Subcutaneous adipose tissue (tissue), 4 donors: ENCODE data around the gene FOXS1. TPM values are rescaled to one million over a fixed set of nuclear protein-coding genes. Genes with fewer than 3 reads are reported as not detected.

Experiments used
- CTCF ChIP-seq: fragments of 450-650 bp; IDR thresholded peaks from one replicate; pipeline ENCODE4 v1.5.1; 2016; ENCODE audit warnings: low read depth, mild to moderate bottlenecking, control low read depth, antibody characterized with exemption, moderate library complexity
- total RNA-seq, 4 donors: library from RNA; depleted of rRNA; stranded (reverse); fragments of >200 nt; gene quantifications; one replicate each; pipeline ENCODE4 v1.1.0, GENCODE V29; 2016

Gene FOXS1
- total RNA-seq, 4 donors from 2014 or later = not detected

GRCh38 chr20:31831211-31831610 is 14.2 kb downstream of the FOXS1 start:
- no peak for TF ChIP-seq CTCF

DNA sequence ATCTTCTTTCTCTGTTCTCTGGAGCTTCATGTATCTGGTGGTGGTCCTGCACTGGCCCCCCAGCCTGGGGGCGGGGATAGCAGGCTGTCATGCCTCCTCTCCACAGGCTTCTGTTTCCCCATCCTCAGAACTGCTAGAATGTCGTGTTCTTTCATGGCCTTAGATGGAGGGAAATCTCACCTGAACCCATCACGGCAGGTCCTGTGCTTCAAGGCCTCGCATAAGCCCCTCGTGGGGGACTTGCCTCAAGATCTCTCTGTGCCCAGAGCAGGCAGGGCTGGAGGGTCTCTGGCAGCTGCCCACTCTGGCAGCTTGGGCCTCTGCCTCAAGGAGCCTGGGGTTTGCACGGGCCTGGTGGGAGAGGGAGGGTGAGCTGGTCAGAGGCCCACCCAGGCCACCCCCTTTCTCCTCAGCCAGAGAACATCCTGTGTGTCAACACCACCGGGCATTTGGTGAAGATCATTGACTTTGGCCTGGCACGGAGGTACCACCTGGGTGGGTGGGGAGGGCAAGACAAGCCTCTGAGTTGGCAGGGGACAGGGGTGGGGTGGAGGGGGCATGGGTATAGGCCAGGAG is 14.9 kb downstream of the FOXS1 start:
- TF ChIP-seq CTCF = no peak

- TF ChIP-seq CTCF = no peak
Measured at GRCh38 chr20:31829731-31830130, 15.7 kb downstream of the FOXS1 start.

GRCh38 chr20:31827059-31827458 is 18.3 kb downstream of the FOXS1 start:
- TF ChIP-seq CTCF = no peak

GRCh38 chr20:31826074-31826473 is 19.3 kb downstream of the FOXS1 start:
- no peak for TF ChIP-seq CTCF

DNA sequence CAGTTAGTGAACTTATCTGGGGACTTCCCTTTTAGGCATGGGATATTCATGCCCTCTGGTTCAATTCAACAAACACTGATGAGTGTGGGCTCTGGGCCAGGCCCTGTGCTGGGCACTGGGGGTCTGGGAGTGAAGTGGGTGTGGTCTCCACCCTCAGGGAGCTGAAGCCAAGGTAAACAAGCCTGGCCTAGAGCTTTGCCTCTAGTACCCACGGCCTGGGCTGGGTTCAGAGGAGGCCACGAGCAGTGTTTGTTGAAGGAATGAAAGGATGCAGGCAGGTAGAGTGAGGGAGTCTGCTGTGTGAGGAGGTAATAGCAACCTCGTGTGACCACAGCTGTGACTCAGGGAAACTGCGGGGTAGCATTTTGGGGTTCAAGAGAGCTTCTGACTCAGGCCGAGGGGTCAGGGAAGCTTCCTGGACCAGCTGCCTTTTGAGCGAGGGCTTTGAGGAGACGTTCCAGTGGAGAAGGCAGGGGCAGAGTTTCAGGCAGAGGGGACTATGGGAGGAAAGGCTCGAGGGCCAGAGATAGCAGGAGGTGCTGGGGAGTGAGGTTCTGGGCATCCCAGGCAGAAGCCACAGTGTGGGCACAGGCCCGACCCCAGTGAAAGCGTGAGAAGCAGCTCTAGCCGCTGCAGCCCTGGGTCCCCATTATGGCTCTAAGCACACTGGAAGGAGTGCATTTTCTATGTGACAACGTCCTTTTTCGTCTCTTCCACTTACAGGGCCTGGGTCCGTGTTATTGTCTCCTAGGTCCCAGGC is 20.7 kb downstream of the FOXS1 start:
- no peak for TF ChIP-seq CTCF

DNA sequence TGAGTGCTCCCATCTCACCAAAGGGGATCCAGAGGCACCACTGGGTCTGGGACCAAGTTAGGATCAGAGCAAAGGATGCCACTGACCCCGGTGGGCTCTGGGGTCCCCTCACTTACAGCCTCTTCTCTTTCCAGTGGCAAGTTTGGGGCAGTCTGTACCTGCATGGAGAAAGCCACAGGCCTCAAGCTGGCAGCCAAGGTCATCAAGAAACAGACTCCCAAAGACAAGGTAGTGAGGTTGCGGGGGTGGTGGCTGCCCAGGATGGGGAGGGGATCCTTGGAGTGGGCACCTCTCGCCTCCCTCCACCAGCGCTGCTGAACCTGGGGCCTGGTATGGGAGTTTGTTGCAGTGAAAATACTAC is 21.3 kb downstream of the FOXS1 start:
- no peak for TF ChIP-seq CTCF
